ENCODE data around the gene LETM1. TPM values are rescaled to one million over a fixed set of nuclear protein-coding genes. Genes with fewer than 3 reads are reported as not detected.
A peak's percentile ranks its signal among the peaks of the same experiment; 100 is the strongest.

LETM1 gene
- total RNA-seq, 2 donors from 2014 or later: 28.3 to 45.2 TPM

DNA sequence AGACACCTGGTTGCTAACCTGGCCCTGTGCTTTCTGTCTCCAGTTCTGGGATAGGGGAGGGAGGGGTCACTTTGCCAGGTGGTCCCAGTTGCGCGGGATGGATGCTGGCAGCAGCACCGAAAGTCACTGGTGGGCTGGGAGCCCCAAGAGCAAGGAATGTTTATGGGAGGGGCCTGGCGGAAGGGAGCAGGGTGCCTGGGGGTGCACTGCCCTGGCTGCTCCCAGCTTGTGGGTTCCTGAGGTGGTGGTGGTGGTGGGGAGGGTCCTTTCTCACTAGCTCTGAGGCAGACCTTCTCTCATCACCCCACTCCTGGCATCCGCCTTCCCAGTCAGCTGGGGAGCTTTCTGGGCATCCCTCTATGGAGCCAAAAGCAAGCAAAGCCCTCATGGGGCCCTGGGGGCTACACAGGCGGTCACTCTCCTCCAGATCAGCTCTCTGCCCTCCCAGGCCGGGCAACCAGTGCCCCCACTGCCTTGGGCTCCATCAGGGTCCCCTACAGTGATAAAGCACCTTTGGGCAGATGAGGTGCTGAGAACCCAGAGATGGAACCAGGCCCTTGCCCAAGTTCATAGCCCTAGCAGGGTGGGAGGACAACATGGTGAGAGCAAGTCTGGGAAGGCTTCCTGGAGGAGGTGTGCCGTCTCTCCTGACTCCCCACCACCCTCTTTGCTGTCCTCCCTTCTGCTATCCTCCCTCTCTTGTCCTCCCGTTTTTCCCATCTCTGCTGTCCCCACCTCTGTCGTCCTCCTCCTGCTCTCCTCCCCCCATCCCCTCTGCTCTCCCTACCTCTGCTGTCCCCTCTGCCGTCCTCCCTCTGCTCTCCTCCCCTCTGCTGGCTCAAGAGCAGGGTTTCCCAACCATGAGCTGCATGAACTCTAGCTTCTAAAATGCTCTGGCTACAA lies 46.9 kb downstream of the LETM1 start:
- Mint-ChIP-seq H3K27ac (peak overlapping the region in 1 of 2 donors; percentile 20), H3K36me3 (no peaks in the 10 kb centered on the region), H3K9me3 (no peaks in the 10 kb centered on the region)
- DNase-seq (ENCODE audit: low spot score in 2 of 2) (no peak), ATAC-seq (no peak)

DNA sequence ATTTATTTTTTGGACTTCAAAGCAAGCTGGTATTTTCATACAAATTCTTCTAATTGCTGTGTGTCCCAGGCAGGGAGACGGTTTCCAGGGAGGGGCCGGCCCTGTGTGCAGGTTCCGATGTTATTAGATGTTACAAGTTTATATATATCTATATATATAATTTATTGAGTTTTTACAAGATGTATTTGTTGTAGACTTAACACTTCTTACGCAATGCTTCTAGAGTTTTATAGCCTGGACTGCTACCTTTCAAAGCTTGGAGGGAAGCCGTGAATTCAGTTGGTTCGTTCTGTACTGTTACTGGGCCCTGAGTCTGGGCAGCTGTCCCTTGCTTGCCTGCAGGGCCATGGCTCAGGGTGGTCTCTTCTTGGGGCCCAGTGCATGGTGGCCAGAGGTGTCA lies 47.6 kb downstream of the LETM1 start:
- Mint-ChIP-seq H3K27ac (no peak overlapping the region), H3K9me3 (no peaks in the 10 kb centered on the region), H3K36me3 (no peaks in the 10 kb centered on the region)
- ATAC-seq: no peak
- DNase-seq (ENCODE audit: low spot score in 2 of 2): no peak

DNA sequence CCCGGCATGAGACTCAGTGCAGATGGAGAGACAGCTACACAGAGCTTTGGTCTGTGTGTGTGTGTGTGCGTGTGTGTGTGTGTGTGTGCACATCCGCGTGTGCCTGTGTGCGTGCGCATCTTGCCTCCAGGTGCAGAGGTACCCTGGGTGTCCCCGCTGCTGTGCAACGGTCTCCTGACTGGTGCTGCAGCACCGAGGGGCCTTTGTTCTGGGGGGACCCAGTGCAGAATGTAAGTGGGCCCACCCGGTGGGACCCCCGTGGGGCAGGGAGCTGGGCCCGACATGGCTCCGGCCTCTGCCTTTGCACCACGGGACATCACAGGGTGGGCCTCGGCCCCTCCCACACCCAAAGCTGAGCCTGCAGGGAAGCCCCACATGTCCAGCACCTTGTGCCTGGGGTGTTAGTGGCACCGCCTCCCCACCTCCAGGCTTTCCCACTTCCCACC lies 48.6 kb downstream of the LETM1 start:
- Mint-ChIP-seq H3K9me3 (no peaks in the 10 kb centered on the region), H3K36me3 (no peaks in the 10 kb centered on the region), H3K27ac (peak overlapping the region in 1 of 2 donors; percentile 36)
- no peak for DNase-seq (ENCODE audit: low spot score in 2 of 2)
- no peak for ATAC-seq

DNA sequence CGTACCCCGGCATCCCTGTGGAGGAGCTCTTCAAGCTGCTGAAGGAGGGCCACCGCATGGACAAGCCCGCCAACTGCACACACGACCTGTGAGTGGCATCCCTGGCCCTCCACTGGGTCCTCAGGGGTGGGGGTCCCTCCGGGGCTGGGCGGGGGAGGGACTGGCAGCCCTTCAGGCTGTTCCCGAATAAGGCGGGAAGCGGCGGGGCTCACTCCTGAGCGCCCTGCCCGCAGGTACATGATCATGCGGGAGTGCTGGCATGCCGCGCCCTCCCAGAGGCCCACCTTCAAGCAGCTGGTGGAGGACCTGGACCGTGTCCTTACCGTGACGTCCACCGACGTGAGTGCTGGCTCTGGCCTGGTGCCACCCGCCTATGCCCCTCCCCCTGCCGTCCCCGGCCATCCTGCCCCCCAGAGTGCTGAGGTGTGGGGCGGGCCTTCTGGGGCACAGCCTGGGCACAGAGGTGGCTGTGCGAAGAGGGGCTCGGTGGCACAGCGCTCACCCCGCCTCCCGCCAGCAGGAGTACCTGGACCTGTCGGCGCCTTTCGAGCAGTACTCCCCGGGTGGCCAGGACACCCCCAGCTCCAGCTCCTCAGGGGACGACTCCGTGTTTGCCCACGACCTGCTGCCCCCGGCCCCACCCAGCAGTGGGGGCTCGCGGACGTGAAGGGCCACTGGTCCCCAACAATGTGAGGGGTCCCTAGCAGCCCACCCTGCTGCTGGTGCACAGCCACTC lies 49.2 kb downstream of the LETM1 start:
- Mint-ChIP-seq H3K9me3 (no peaks in the 10 kb centered on the region), H3K27ac (no peak overlapping the region), H3K36me3 (no peaks in the 10 kb centered on the region)
- no peak for DNase-seq (ENCODE audit: low spot score in 2 of 2)
- no peak for ATAC-seq

DNA sequence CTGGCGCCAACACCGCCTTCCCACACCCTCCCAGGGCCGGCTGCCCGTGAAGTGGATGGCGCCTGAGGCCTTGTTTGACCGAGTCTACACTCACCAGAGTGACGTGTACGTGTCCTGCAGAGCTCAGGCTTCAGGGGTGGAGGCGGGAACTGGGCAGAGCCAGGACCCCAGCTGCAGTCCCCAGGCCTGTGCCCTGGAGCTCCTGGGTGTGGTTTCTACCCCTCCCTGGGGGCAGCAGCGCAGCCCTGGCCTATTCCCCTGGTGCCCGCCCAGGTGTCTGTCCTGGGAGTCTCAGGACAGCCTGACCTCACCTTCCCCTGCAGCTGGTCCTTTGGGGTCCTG lies 49.8 kb downstream of the LETM1 start:
- H3K27ac Mint-ChIP-seq: no peak overlapping the region

DNA sequence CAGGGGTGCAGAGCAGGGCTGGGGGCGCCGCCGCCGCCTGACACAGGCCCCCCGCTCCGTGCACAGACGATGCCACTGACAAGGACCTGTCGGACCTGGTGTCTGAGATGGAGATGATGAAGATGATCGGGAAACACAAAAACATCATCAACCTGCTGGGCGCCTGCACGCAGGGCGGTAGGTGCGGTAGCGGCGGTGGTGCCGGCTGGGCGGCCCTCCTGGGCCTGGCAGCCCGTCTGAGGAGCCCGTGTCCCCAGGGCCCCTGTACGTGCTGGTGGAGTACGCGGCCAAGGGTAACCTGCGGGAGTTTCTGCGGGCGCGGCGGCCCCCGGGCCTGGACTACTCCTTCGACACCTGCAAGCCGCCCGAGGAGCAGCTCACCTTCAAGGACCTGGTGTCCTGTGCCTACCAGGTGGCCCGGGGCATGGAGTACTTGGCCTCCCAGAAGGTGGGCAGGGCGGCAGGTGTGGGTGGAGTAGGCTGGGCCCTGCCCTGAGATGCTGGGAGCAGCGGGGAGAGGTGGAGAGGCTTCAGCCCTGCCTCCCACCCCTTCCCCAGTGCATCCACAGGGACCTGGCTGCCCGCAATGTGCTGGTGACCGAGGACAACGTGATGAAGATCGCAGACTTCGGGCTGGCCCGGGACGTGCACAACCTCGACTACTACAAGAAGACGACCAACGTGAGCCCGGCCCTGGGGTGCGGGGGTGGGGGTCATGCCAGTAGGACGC lies 50.3 kb downstream of the LETM1 start:
- no peak for ATAC-seq
- no peak overlapping the region for H3K27ac Mint-ChIP-seq

More for the DNA sequence above, 49.8 kb downstream of the LETM1 start:
- H3K36me3 Mint-ChIP-seq: no peaks in the 10 kb centered on the region
- ATAC-seq: no peak
- no peaks in the 10 kb centered on the region for H3K9me3 Mint-ChIP-seq
- DNase-seq (ENCODE audit: low spot score in 2 of 2): no peak

DNA sequence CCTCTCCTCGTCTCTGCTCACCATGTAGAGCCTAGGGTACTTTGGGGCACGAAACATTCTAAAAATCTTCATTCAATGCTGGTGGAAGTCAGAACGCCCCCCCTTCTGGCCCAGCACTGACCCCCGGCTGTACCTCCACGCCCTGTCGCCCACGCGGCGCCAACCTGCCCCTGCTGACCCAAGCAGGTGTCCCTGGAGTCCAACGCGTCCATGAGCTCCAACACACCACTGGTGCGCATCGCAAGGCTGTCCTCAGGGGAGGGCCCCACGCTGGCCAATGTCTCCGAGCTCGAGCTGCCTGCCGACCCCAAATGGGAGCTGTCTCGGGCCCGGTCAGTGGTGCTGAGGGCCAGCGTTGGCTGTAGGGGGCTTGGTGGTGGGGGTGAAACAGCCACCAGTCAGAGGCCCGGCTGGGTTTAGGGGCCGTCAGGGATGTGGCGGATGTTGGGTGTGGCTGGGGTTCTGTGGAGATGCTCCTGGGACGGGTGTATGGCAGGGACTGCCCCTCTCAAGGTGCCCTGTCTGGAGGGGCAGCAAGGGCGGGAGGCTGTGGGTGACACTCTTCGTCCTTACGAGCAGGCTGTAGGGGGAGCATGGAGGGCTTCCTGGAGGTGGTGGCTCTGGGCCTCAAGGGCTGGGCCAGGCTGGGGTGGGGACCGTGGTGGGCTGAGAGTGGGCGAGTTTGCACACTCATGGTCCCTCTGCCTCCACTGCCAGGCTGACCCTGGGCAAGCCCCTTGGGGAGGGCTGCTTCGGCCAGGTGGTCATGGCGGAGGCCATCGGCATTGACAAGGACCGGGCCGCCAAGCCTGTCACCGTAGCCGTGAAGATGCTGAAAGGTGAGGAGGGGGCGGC lies 51.1 kb downstream of the LETM1 start:
- DNase-seq (ENCODE audit: low spot score in 2 of 2) (no peak), ATAC-seq (no peak)
- no peaks in the 10 kb centered on the region for H3K9me3 Mint-ChIP-seq
- H3K27ac Mint-ChIP-seq: no peak overlapping the region
- no peaks in the 10 kb centered on the region for H3K36me3 Mint-ChIP-seq

More for the DNA sequence above, 50.3 kb downstream of the LETM1 start:
- no peaks in the 10 kb centered on the region for H3K36me3 Mint-ChIP-seq
- no peaks in the 10 kb centered on the region for H3K9me3 Mint-ChIP-seq
- no peak for DNase-seq (ENCODE audit: low spot score in 2 of 2)

DNA sequence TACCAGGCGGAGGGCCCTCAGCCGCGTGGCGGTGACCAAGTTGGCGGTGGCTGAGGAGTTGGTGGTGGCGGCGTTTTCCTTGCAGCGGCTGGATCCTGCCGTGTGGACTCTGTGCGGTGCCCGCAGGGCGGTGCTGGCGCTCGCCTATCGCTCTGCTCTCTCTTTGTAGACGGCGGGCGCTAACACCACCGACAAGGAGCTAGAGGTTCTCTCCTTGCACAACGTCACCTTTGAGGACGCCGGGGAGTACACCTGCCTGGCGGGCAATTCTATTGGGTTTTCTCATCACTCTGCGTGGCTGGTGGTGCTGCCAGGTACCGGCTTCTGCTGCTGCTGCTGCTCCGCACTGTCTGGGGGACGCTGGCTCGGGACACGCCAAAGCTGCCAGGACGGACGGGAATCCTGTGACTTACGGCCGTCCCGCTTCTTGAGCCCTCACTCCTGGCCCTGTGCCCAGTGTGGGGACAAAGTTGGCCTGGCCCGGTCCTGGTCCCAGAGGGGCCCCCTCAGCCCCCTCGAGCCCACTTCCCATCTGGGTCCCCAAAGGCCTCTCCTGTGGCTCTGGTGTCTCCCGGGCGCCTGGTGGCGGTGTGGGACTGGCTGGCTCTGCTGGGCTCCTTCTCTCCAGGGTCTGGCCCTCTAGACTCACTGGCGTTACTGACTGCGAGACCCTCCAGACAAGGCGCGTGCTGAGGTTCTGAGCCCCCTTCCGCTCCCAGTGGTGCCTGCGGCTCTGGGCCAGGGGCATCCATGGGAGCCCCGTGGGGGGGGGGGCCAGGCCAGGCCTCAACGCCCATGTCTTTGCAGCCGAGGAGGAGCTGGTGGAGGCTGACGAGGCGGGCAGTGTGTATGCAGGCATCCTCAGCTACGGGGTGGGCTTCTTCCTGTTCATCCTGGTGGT lies 52.2 kb downstream of the LETM1 start:
- no peaks in the 10 kb centered on the region for H3K36me3 Mint-ChIP-seq
- no peak for ATAC-seq
- no peak for DNase-seq (ENCODE audit: low spot score in 2 of 2)
- H3K9me3 Mint-ChIP-seq: no peaks in the 10 kb centered on the region
- no peak overlapping the region for H3K27ac Mint-ChIP-seq

DNA sequence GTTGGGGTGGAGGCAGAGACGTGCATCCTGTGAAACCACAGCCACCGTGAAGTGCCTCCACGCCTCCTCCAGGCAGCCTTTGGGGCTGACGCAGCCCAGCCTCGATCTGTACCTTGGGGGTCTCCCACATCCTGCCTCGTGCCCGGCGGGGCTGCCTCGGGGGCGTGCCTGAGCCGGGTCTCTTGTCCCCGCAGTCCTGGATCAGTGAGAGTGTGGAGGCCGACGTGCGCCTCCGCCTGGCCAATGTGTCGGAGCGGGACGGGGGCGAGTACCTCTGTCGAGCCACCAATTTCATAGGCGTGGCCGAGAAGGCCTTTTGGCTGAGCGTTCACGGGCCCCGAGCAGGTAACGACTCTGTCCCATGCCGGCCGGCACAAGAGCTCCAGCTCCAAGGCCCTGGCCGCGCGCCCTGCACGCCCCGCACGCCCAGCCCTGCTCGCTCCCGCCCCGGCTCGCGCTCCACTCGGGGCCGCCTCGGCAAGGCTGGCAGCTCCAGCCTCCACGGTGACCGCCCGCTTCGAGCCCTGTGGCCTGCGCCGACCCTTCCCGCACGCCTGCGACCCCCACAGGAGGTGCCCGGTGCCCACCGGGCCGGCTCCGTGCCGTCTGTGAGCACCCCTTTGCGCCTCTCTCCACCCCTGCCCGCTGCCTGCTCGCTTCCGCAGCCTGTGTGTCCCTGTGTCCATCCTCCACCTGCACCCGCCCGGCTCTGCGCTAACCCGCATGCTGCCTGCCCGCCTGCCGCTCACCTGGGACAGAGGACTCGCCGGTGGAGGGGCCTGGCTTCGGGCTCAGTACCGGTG lies 53.0 kb downstream of the LETM1 start:
- Mint-ChIP-seq H3K36me3 (no peaks in the 10 kb centered on the region), H3K27ac (no peak overlapping the region), H3K9me3 (no peaks in the 10 kb centered on the region)
- DNase-seq (ENCODE audit: low spot score in 2 of 2): no peak
- no peak for ATAC-seq

DNA sequence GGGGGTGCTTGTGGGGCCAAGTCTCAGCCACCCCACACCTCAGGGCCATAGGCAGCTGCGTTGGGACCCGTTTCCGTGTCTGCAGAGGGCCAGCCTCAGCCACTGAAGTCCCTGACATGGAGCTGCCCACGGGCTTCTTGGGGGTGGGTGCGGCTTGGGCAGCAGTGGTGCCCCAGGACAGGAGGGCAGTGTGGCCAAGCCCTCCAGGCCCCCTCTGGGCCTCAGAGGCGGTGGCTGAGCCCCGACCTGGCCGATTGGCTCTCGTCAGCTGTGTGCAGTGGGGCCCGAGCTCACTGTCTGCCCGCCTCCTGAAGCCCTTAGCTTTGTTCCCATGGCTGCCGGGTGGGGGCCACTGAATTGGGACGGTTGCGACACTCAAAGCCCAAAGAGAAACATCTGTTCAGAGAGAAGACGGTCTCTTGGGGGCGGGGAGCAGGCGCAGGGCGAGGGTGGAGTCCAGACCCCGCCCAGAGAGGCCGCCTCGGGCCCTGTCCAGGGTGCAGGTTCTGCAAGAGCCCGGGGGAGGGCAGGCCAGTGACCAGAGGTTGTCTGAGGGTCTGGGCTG lies 53.7 kb downstream of the LETM1 start:
- Mint-ChIP-seq H3K36me3 (no peaks in the 10 kb centered on the region), H3K9me3 (no peaks in the 10 kb centered on the region), H3K27ac (no peak overlapping the region)
- no peak for DNase-seq (ENCODE audit: low spot score in 2 of 2)
- no peak for ATAC-seq

DNA sequence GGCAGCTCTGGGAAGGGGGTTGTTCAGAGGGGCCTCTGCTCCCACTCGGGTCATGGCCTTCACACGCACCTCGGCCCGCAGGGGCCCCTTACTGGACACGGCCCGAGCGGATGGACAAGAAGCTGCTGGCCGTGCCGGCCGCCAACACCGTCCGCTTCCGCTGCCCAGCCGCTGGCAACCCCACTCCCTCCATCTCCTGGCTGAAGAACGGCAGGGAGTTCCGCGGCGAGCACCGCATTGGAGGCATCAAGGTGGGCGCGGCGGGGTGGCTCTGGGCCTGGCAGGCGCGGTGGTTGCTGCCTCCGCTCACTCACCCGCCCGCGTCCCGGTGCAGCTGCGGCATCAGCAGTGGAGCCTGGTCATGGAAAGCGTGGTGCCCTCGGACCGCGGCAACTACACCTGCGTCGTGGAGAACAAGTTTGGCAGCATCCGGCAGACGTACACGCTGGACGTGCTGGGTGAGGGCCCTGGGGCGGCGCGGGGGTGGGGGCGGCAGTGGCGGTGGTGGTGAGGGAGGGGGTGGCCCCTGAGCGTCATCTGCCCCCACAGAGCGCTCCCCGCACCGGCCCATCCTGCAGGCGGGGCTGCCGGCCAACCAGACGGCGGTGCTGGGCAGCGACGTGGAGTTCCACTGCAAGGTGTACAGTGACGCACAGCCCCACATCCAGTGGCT lies 54.5 kb downstream of the LETM1 start:
- no peaks in the 10 kb centered on the region for H3K36me3 Mint-ChIP-seq
- H3K9me3 Mint-ChIP-seq: no peaks in the 10 kb centered on the region
- no peak for ATAC-seq
- H3K27ac Mint-ChIP-seq: no peak overlapping the region
- no peak for DNase-seq (ENCODE audit: low spot score in 2 of 2)

DNA sequence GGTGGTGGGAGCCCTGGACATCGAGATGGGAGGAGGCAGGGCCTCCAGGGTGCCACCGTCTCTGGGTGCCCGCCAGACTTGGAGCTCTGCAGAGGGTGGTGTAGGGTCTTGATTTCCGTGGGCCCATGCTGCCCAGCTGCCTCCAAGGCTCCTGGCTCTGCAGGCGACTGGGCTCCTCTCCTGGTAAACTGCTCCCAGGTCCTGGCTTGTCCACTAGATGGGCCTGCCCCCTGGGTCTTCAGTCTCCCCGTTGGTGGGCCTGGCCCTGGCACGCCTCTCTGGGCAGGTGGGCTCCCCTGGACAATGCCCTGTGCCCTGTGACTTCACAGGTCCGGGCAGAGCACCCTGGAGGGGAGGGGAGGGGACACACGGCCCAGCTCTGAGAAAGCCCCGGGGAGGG lies 55.2 kb downstream of the LETM1 start:
- no peak overlapping the region for H3K27ac Mint-ChIP-seq
- no peaks in the 10 kb centered on the region for H3K36me3 Mint-ChIP-seq
- no peak for DNase-seq (ENCODE audit: low spot score in 2 of 2)
- no peaks in the 10 kb centered on the region for H3K9me3 Mint-ChIP-seq
- ATAC-seq: no peak

DNA sequence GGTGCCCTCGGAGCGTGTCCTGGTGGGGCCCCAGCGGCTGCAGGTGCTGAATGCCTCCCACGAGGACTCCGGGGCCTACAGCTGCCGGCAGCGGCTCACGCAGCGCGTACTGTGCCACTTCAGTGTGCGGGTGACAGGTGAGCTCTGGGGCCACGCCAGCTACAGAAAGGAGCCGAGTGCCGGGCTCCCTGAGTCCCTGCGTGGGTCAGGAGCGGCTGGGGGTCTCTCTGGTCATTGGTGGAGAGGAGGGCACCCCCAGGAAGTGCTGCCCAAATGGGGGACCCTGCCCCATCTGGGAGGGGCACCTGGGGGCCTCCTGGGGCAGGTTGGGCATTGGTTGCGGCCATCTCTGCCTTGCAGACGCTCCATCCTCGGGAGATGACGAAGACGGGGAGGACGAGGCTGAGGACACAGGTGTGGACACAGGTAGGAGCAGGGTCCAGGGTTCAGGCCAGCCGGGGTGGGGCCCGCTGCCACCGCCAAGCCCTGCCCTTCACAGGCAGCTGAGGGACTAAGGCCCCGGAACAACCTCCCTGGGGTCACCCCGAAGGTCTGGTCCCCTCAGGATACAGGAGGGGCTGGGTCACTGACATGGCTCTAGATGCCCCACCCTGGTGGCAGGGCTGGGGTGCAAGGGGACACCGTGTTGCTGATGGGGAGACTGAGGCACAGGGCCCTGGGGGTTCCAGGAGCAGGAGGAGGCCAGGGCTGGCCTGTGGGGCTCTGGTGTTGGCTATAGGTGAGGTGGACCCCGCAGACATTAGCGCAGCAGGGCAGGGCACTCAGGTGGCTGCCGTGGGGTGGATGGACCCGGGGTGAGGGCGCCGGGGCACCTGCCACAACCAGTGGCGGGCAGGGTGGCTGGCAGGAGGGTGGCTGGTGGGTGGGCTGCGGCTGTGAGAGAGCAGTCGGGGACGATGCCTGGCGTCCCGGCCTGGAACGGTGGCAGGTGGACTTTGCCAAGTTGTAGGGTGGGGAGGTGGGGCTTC lies 56.3 kb downstream of the LETM1 start:
- no peak for ATAC-seq
- no peak for DNase-seq (ENCODE audit: low spot score in 2 of 2)
- no peaks in the 10 kb centered on the region for H3K9me3 Mint-ChIP-seq
- no peaks in the 10 kb centered on the region for H3K36me3 Mint-ChIP-seq
- no peak overlapping the region for H3K27ac Mint-ChIP-seq
